Measurements from ENCODE around the gene C9orf85. TPM values are rescaled to one million over a fixed set of nuclear protein-coding genes. Genes with fewer than 3 reads are reported as not detected.

C9orf85 gene
- polyA plus RNA-seq, 6 donors from 2014 or later: 2.1 to 15.7 (median 11.6) TPM

- ATAC-seq (ENCODE audit: low read depth in 2 of 2) (no peak), DNase-seq (no peak)
- Mint-ChIP-seq H3K4me1 (peaks cover 37 to 64% (median 60%) of the 10 kb centered on the region in 3 donors), H3K27ac (peak overlapping the region; percentile 93 to 99 (median 98)), H3K4me3 (peak overlapping the region; percentile 94 to 100 (median 100)), H3K9me3 (no peaks in the 10 kb centered on the region), H3K36me3 (peaks cover 0 to 7% of the 10 kb centered on the region in 2 donors), H3K27me3 (no peaks in the 10 kb centered on the region)
Measured at GRCh38 chr9:71911908-71912335, 483 bp downstream of the C9orf85 start.

DNA sequence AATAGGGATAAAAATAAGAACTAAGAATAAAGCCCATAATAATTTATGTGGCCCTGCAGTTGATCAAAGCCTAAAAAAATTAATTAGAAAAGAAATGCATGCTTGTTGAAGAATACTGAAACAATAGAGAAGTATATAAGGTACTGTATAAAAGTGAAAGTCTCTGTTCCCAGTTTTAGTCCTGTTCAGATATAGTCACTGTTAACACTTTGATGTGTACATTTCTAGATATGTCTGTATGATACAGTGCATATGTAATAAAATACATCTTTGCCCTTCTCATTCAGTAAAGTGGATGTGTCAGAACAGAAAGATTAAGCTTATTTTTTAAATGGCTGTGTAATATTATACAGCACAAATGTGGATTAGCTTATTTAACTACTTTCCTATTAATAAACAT, 4.1 kb downstream of the C9orf85 start:
- DNase-seq: no peak
- H3K4me1 Mint-ChIP-seq: peaks cover 19 to 49% (median 40%) of the 10 kb centered on the region in 3 donors

DNA sequence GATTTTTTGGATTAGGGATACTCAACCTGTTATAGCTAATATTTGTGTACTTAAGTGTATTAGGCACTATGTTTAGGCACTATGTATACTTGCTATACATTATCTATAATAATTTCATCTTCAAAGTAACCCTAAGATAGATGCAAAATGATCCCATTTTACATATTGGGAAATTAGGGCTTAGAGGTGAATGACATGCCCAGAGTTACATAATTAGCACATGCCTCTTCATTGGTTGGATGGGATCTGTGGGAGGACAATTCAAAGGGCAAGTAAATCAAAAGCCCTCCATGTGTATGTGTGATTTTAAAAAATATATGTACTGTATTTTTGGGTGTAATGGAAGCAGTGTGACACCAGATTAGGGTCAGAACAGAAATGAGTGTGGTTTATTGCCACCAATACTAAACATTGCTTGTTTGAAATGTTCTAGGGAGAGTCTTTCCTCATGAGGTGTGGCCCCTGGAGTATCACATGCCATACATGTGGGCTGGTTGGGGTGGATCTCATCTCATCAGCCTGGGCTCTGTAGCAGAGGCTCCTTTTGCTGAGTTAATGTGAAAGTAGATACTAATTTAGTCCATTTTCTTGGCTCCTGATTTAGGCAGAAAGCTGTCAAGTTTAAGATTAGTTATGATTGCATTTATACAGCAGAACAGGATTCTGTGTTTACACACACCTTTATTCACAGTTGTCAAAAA, 5.5 kb downstream of the C9orf85 start:
- H3K36me3 Mint-ChIP-seq: peaks cover under 1 to 9% of the 10 kb centered on the region in 2 donors
- peaks cover 15 to 40% (median 35%) of the 10 kb centered on the region in 3 donors for H3K4me1 Mint-ChIP-seq
- H3K27ac Mint-ChIP-seq: no peak overlapping the region
- no peak overlapping the region for H3K4me3 Mint-ChIP-seq
- H3K9me3 Mint-ChIP-seq: no peaks in the 10 kb centered on the region
- ATAC-seq (ENCODE audit: low read depth in 2 of 2) (no peak), DNase-seq (no peak)
- H3K27me3 Mint-ChIP-seq: no peaks in the 10 kb centered on the region

More for the DNA sequence above, 4.1 kb downstream of the C9orf85 start:
- Mint-ChIP-seq H3K27me3 (no peaks in the 10 kb centered on the region), H3K27ac (no peak overlapping the region), H3K4me3 (no peak overlapping the region), H3K9me3 (no peaks in the 10 kb centered on the region), H3K36me3 (peaks cover 0 to 7% of the 10 kb centered on the region in 2 donors)
- no peak for ATAC-seq (ENCODE audit: low read depth in 2 of 2)

GRCh38 chr9:71918419-71918818, 7.0 kb downstream of the C9orf85 start:
- Mint-ChIP-seq H3K9me3 (no peaks in the 10 kb centered on the region), H3K27me3 (no peaks in the 10 kb centered on the region), H3K4me1 (peaks cover 14 to 45% (median 25%) of the 10 kb centered on the region in 3 donors), H3K4me3 (no peak overlapping the region), H3K36me3 (peaks cover 8 to 9% of the 10 kb centered on the region in 2 donors), H3K27ac (peak overlapping the region in 1 of 6 donors; percentile 51)
- ATAC-seq (ENCODE audit: low read depth in 2 of 2) (no peak), DNase-seq (no peak)

- H3K4me1 Mint-ChIP-seq: peaks cover 18 to 46% (median 20%) of the 10 kb centered on the region in 3 donors
Measured at GRCh38 chr9:71920456-71921189, 9.2 kb downstream of the C9orf85 start.

DNA sequence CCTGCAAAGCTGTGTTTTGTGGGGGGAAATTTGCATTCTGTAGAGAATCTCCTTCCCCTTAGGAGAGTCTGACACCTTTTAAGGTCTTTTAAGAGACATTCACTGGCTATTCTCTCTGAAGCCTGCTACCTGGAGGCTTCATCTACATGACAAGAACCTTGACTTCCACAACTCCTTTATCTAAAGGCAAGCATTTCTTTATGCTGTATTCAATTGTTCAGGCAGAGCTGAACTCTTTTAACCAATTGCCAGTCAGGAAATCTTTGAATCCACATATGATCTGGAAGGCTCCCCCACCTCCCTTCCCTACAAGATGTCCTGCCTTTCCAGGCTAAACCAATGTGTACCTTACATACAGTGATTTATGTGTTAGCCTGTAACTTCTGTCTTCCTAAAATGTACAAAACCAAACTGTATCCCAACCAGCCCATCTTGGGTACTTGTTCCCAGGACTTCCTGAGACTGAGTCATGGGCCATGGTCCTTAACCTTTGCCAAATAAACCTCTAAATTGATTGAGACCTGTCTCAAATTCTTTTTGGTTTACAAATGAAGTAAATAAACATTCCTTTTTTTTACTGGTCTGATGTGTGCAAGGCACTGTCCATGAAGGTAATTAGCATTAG, 9.9 kb downstream of the C9orf85 start:
- Mint-ChIP-seq H3K27me3 (no peaks in the 10 kb centered on the region), H3K4me3 (peak overlapping the region in 1 of 8 donors; percentile 25), H3K36me3 (peaks cover 8 to 9% of the 10 kb centered on the region in 2 donors), H3K9me3 (no peaks in the 10 kb centered on the region), H3K4me1 (peaks cover 14 to 41% (median 20%) of the 10 kb centered on the region in 3 donors), H3K27ac (no peak overlapping the region)
- ATAC-seq (ENCODE audit: low read depth in 2 of 2): no peak
- DNase-seq: no peak

More at GRCh38 chr9:71920456-71921189, 9.2 kb downstream of the C9orf85 start:
- no peak overlapping the region for H3K4me3 Mint-ChIP-seq
- H3K36me3 Mint-ChIP-seq: peaks cover 8 to 9% of the 10 kb centered on the region in 2 donors
- no peaks in the 10 kb centered on the region for H3K9me3 Mint-ChIP-seq
- ATAC-seq (ENCODE audit: low read depth in 2 of 2) (no peak), DNase-seq (no peak)
- no peaks in the 10 kb centered on the region for H3K27me3 Mint-ChIP-seq
- no peak overlapping the region for H3K27ac Mint-ChIP-seq

DNA sequence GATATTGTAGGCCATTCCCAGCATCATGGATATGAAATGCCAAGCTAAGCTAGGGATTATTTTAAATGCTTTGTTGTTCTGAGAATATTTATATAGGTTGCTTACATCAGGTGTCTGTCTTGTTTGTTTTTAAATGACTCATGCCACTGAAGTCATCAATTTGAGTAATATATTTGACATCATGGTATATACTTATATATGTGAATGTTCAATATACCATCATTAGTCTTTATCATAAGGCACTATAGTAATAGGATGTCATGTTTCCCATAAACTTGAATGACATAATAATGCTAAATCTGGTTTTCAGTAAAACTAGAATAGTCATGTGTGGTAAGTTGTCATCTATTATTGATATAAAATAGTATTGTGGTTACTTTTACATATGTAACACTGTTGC, 13.1 kb downstream of the C9orf85 start:
- Mint-ChIP-seq H3K36me3 (peaks cover 8 to 9% of the 10 kb centered on the region in 2 donors), H3K27ac (no peak overlapping the region), H3K4me3 (no peak overlapping the region), H3K27me3 (no peaks in the 10 kb centered on the region), H3K9me3 (no peaks in the 10 kb centered on the region), H3K4me1 (peaks cover 11 to 30% (median 13%) of the 10 kb centered on the region in 3 donors)
- DNase-seq (no peak), ATAC-seq (ENCODE audit: low read depth in 2 of 2) (no peak)

DNA sequence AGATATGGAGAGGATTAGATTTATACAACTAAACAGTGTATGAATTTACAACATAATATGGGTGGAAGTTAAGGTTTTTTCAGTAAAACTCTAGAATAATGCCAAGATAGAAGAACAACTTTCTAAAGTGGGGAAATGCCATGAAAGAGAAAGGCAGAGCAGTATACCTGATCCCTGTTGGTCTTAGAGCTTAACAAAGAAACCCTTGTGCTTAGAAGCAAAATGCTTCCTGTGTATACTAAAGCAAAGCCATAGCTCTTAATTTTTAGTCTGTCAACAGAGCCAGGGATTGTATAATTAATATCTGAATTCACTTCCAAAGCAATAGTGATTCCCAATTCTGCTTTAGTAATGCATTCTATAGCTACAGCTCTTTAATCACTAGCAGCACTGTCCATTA, 14.4 kb downstream of the C9orf85 start:
- ATAC-seq (ENCODE audit: low read depth in 2 of 2) (no peak), DNase-seq (no peak)
- H3K4me1 Mint-ChIP-seq: peaks cover 18 to 43% (median 19%) of the 10 kb centered on the region in 3 donors
- H3K36me3 Mint-ChIP-seq: peaks cover 6 to 8% of the 10 kb centered on the region in 2 donors
- H3K4me3 Mint-ChIP-seq: no peak overlapping the region
- no peaks in the 10 kb centered on the region for H3K9me3 Mint-ChIP-seq
- H3K27me3 Mint-ChIP-seq: no peaks in the 10 kb centered on the region
- H3K27ac Mint-ChIP-seq: peak overlapping the region in 1 of 6 donors; percentile 44

- Mint-ChIP-seq H3K36me3 (no peaks in the 10 kb centered on the region), H3K9me3 (peaks cover 0 to 4% (median 0%) of the 10 kb centered on the region in 7 donors), H3K4me1 (peaks cover 12 to 38% (median 20%) of the 10 kb centered on the region in 3 donors), H3K4me3 (no peak overlapping the region), H3K27ac (peak overlapping the region in 1 of 6 donors; percentile 60), H3K27me3 (no peaks in the 10 kb centered on the region)
- DNase-seq (no peak), ATAC-seq (ENCODE audit: low read depth in 2 of 2) (no peak)
Measured at GRCh38 chr9:71928376-71928775, 16.9 kb downstream of the C9orf85 start.

- no peak overlapping the region for H3K27ac Mint-ChIP-seq
- H3K36me3 Mint-ChIP-seq: no peaks in the 10 kb centered on the region
- no peak overlapping the region for H3K4me3 Mint-ChIP-seq
- peaks cover 14 to 34% (median 18%) of the 10 kb centered on the region in 3 donors for H3K4me1 Mint-ChIP-seq
- DNase-seq: no peak
- ATAC-seq (ENCODE audit: low read depth in 2 of 2): no peak
- peaks cover 0 to 4% (median 0%) of the 10 kb centered on the region in 7 donors for H3K9me3 Mint-ChIP-seq
- no peaks in the 10 kb centered on the region for H3K27me3 Mint-ChIP-seq
Measured at GRCh38 chr9:71928806-71929205, 17.4 kb downstream of the C9orf85 start.

- H3K27ac Mint-ChIP-seq: peak overlapping the region in 1 of 6 donors; percentile 44
Measured at GRCh38 chr9:71929223-71929622, 17.8 kb downstream of the C9orf85 start.

DNA sequence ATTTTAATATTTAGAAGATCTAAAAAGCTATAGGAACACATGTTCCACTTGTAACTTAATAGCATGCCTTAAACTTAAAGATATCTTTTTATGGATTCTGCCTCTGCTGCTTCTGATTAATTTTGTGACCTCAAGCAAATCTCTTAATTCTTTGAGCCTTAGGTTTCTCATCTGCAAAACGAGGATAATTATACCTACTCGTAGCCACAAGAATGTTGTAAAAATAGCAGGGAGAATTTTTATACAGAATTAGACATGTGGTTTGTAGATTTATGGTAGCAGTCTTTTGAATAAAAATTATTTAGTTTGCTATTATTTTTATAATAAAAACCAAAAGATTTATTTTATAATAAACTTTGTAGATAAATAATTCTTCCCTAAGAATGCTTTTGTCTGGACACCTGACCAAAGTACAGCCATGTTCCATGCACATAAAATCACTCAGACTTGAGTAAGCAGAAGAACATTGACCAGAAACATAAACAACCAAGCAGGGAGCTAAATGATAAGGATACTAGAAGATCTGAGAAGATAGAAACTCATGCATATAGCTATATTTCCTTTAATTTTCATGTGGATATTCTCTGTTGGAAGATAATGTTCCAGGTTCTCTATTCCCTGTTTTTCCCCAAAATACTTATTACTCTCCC, 18.5 kb downstream of the C9orf85 start:
- DNase-seq: no peak
- Mint-ChIP-seq H3K4me3 (no peak overlapping the region), H3K9me3 (peaks cover 0 to 4% (median 0%) of the 10 kb centered on the region in 7 donors), H3K36me3 (no peaks in the 10 kb centered on the region), H3K27me3 (no peaks in the 10 kb centered on the region), H3K4me1 (peaks cover 14 to 30% (median 18%) of the 10 kb centered on the region in 3 donors), H3K27ac (peak overlapping the region in 1 of 6 donors; percentile 51)
- no peak for ATAC-seq (ENCODE audit: low read depth in 2 of 2)

More at GRCh38 chr9:71929223-71929622, 17.8 kb downstream of the C9orf85 start:
- no peak for DNase-seq
- Mint-ChIP-seq H3K4me3 (no peak overlapping the region), H3K27me3 (no peaks in the 10 kb centered on the region), H3K36me3 (no peaks in the 10 kb centered on the region), H3K4me1 (peaks cover 15 to 30% (median 18%) of the 10 kb centered on the region in 3 donors), H3K9me3 (peaks cover 0 to 4% (median 0%) of the 10 kb centered on the region in 7 donors)
- no peak for ATAC-seq (ENCODE audit: low read depth in 2 of 2)

- ATAC-seq (ENCODE audit: low read depth in 2 of 2) (no peak), DNase-seq (no peak)
- H3K9me3 Mint-ChIP-seq: peaks cover 0 to 4% (median 0%) of the 10 kb centered on the region in 7 donors
- H3K27me3 Mint-ChIP-seq: no peaks in the 10 kb centered on the region
- H3K4me3 Mint-ChIP-seq: no peak overlapping the region
- H3K36me3 Mint-ChIP-seq: no peaks in the 10 kb centered on the region
- peaks cover 26 to 42% (median 26%) of the 10 kb centered on the region in 3 donors for H3K4me1 Mint-ChIP-seq
- peak overlapping the region in 1 of 6 donors; percentile 26 for H3K27ac Mint-ChIP-seq
Measured at GRCh38 chr9:71931166-71931565, 19.7 kb downstream of the C9orf85 start.
